Lung (tissue), 12 donors: ENCODE data around the gene SASH1. TPM values are rescaled to one million over a fixed set of nuclear protein-coding genes. Genes with fewer than 3 reads are reported as not detected.

Experiments used
- ATAC-seq: fragments of 200-7000 bp; cut with Tn5 transposase; one replicate; pipeline ENCODE4 v1.9.1; 2020; ENCODE audit warnings: moderate number of reproducible peaks; ENCODE audit not compliant: insufficient read depth, low FRiP score
- DNase-seq, 3 donors: peaks; one replicate each; pipeline ENCODE4 v3.0.0-alpha.2; 2013 to 2017
- H3K27ac ChIP-seq, 2 donors: one replicate each; pipeline ENCODE4 v1.5.1; 2013; ENCODE audit warnings: mild to moderate bottlenecking in 2 of 2, moderate library complexity in 2 of 2, control low read depth in 1 of 2, inconsistent platforms in 1 of 2, low read depth in 1 of 2, low read length in 1 of 2
- H3K27me3 ChIP-seq, 3 donors: one replicate each; pipeline ENCODE4 v1.5.1; 2013; ENCODE audit warnings: low read length in 2 of 3; ENCODE audit not compliant: control insufficient read depth in 3 of 3, insufficient read depth in 3 of 3
- H3K36me3 ChIP-seq, 4 donors: one replicate each; pipeline ENCODE4 v1.5.1; 2013; ENCODE audit warnings: low read length in 4 of 4, mild to moderate bottlenecking in 1 of 4, moderate library complexity in 1 of 4; ENCODE audit not compliant: control insufficient read depth in 4 of 4, insufficient read depth in 4 of 4
- H3K4me1 ChIP-seq, 5 donors: one replicate each; pipeline ENCODE4 v1.5.1; 2013; ENCODE audit warnings: low read length in 5 of 5, mild to moderate bottlenecking in 2 of 5, moderate library complexity in 1 of 5; ENCODE audit not compliant: control insufficient read depth in 5 of 5, insufficient read depth in 5 of 5
- H3K4me3 ChIP-seq: one replicate; pipeline ENCODE4 v1.5.1; 2013; ENCODE audit warnings: mild to moderate bottlenecking, control low read depth, moderate library complexity
- H3K9ac ChIP-seq, 2 donors: one replicate each; pipeline ENCODE4 v1.5.1; 2013; ENCODE audit warnings: low read length in 2 of 2, control low read depth in 1 of 2; ENCODE audit not compliant: insufficient read depth in 1 of 2
- H3K9me3 ChIP-seq, 4 donors: one replicate each; pipeline ENCODE4 v1.5.1; 2013; ENCODE audit warnings: low read length in 3 of 4, mild to moderate bottlenecking in 1 of 4, moderate library complexity in 1 of 4; ENCODE audit not compliant: control insufficient read depth in 4 of 4, insufficient read depth in 3 of 4
- CTCF ChIP-seq: IDR thresholded peaks from 2 replicates; pipeline ENCODE4 v1.5.1; 2012; ENCODE audit warnings: mild to moderate bottlenecking; ENCODE audit errors: control extremely low read depth, extremely low read depth
- WGBS, 2 donors: extraction: QIAGEN DNeasy Blood & Tissue Kit; methylation state at CpG; one replicate each; pipeline ENCODE4 v1.1.7; 2013; 5-methylcytosine and 5-hydroxymethylcytosine counted together
- polyA plus RNA-seq, 2 donors: library from polyadenylated mRNA; stranded (reverse); fragments of 200-250 nt; gene quantifications; one replicate each; pipeline ENCODE4 v1.2.1, GENCODE V29; 2013
- total RNA-seq, 2 donors: library from RNA; depleted of rRNA in 1 of 2; stranded (reverse); fragments of >200 nt in 1 of 2; gene quantifications; one replicate each; pipeline ENCODE4 v1.2.1, GENCODE V29; 2014 to 2021
- donor health status: control.
- donor health status: control.
- donor health status: Bipolar disorder and iron deficiency.
- donor health status: healthy.
- donor health status: DM: yes; HTN: yes; CAD: no.

The SASH1 gene
- total and polyA plus RNA-seq, 4 donors: 18.8 to 114 (median 42.2) TPM

- H3K27me3 ChIP-seq: no peaks in the 10 kb centered on the region
- no peak overlapping the region for H3K4me3 ChIP-seq
- H3K9ac ChIP-seq: no peak overlapping the region
- H3K36me3 ChIP-seq: no peaks in the 10 kb centered on the region
- TF ChIP-seq CTCF: no peak
- H3K9me3 ChIP-seq: no peaks in the 10 kb centered on the region
- 81 to 87% methylated on average over 4 of the region's 4 CpGs for WGBS, 2 donors
- DNase-seq: no peak
- no peak for ATAC-seq
- H3K4me1 ChIP-seq: peaks cover 0 to 24% (median 10%) of the 10 kb centered on the region in 5 donors
- peak overlapping the region in 1 of 2 donors; percentile 13 for H3K27ac ChIP-seq
Observed at GRCh38 chr6:148415511-148416260, 73.0 kb downstream of the SASH1 start.

GRCh38 chr6:148416330-148416965 lies 73.8 kb downstream of the SASH1 start:
- H3K9me3 ChIP-seq: no peaks in the 10 kb centered on the region
- no peaks in the 10 kb centered on the region for H3K36me3 ChIP-seq
- H3K4me1 ChIP-seq: peaks cover 0 to 24% (median 10%) of the 10 kb centered on the region in 5 donors
- WGBS, 2 donors: 70 to 72% methylated on average over 7 of the region's 7 CpGs
- no peaks in the 10 kb centered on the region for H3K27me3 ChIP-seq
- ATAC-seq (no peak), DNase-seq (no peak)
- no peak overlapping the region for H3K4me3 ChIP-seq
- no peak overlapping the region for H3K27ac ChIP-seq
- TF ChIP-seq CTCF: no peak
- no peak overlapping the region for H3K9ac ChIP-seq

GRCh38 chr6:148417045-148417444 lies 74.4 kb downstream of the SASH1 start:
- Histone ChIP-seq H3K36me3 (no peaks in the 10 kb centered on the region), H3K27me3 (no peaks in the 10 kb centered on the region), H3K27ac (no peak overlapping the region), H3K4me3 (no peak overlapping the region), H3K9ac (no peak overlapping the region), H3K4me1 (peaks cover 0 to 24% (median 10%) of the 10 kb centered on the region in 5 donors), H3K9me3 (no peaks in the 10 kb centered on the region)
- ATAC-seq (no peak), DNase-seq (no peak)
- TF ChIP-seq CTCF: no peak
- 96% methylated on average over 8 of the region's 8 CpGs for WGBS, 2 donors
